ENCODE measurements around the gene POLR1A.

POLR1A gene

GRCh38 chr2:85978883-85979780 lies 126.6 kb downstream of the POLR1A start:
- no peak for DNase-seq (ENCODE audit: low read depth)

- no peak for DNase-seq (ENCODE audit: low read depth)
Measured at GRCh38 chr2:85976106-85976920, 129.4 kb downstream of the POLR1A start.

- no peak for DNase-seq (ENCODE audit: low read depth)
Measured at GRCh38 chr2:85975581-85975980, 130.1 kb downstream of the POLR1A start.

- DNase-seq (ENCODE audit: low read depth), result no peak
Measured at GRCh38 chr2:85974390-85974789, 131.3 kb downstream of the POLR1A start.

GRCh38 chr2:85972355-85972754 lies 133.3 kb downstream of the POLR1A start:
- no peak for DNase-seq (ENCODE audit: low read depth)

GRCh38 chr2:85971366-85971765 lies 134.3 kb downstream of the POLR1A start:
- peak; percentile 35 for DNase-seq (ENCODE audit: low read depth)
